HG02973 (cell line): ENCODE data around the gene CHCHD6.
A peak's percentile ranks its signal among the peaks of the same experiment; 100 is the strongest.

Source experiments
- ATAC-seq: cut with Tn5 transposase; IDR thresholded peaks from one replicate; pipeline ENCODE4 v1.9.1; 2021; ENCODE audit warnings: moderate library complexity; ENCODE audit not compliant: unreplicated experiment

The CHCHD6 gene

DNA sequence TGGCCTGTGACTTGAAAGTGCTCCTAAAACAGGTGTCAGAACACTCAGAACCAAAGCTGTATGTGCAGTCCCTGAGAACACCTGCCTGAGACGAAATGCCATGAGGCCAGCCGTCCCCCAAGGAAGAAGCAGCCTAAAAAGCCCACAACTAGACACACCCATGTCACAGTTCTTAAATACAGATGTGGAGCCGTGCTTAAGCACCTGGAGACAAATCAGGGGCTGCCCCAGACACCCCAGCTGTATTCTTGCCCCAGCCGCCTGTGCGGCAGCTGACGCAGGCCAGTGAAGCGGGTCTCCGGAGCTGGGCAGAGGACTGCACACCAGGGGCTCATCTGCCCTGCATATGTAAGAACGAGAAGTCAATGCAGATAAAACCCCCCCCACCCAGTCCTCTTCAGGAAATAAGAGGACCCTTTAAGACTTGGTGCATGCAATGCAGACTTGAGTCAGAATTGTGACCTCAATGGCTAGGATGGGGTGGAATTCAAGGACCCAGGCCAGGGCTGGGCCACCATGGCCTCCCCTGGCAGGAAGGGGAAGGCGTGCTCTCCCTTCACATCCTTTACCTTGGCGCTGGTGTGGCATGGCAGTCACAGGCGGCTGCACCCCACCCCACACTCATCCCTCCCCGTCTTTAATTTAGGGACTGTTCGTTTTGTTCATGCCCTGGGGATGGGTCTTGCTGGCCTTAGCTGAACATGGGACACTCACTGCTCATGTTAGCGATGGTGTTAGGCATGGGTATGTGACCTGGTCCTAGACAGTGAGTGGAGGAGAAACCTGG, 251.2 kb downstream of the CHCHD6 start:
- peak; percentile 80 for ATAC-seq

DNA sequence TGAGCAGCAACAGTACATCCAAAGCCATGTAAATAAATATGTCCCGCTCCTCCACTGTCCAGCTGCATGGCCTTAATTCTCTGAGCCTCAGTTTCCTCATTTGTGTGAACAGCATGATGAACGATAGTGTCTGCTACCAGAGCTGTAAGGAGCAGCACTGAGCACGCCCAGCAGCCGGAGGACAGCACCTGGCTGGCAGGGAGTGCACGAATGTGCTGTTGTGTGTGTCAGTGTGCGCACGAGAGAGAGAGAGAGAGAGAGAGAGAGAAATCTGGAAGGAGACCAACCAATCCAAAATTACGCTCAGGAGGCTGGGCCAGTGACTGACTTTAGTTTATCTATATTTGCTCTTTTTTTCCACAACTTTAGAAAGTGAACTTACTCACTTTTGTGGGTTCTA, 252.3 kb downstream of the CHCHD6 start:
- ATAC-seq, result no peak

DNA sequence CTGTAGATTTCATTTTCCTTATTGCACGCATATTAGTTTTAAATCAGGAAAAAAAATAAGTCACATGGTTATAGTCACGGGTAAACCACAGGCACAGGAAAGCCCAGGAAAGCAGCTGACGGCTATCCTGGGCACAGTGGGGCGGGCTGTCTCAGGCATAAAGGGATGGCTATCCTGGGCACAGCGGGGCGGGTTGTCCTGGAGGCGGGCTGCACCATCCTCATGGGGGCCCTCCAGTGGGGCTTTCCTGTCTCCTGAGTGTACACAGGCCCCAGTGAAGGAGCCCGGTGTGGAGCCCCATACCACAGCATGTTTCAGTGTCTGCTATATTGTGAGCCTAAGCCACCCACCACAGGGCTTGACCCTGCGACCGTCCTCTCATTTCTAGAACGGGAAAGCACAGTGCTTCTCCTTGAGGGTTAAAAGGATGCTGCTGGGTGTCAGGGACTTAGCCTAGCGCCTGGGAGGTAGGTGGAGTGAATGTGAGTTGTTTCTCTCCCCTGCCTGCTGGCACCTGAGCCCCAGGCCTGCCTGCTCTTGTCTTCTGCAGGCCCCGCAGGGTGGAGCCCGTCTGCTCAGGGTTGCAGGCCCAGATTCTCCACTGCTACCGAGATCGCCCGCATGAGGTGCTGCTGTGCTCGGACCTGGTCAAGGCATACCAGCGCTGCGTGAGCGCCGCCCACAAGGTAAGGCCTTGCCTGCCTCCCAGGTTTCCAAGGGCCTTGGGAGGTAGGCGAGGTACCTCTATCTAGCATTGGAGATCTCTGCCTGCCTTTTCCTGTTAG, 253.0 kb downstream of the CHCHD6 start:
- ATAC-seq, result no peak

DNA sequence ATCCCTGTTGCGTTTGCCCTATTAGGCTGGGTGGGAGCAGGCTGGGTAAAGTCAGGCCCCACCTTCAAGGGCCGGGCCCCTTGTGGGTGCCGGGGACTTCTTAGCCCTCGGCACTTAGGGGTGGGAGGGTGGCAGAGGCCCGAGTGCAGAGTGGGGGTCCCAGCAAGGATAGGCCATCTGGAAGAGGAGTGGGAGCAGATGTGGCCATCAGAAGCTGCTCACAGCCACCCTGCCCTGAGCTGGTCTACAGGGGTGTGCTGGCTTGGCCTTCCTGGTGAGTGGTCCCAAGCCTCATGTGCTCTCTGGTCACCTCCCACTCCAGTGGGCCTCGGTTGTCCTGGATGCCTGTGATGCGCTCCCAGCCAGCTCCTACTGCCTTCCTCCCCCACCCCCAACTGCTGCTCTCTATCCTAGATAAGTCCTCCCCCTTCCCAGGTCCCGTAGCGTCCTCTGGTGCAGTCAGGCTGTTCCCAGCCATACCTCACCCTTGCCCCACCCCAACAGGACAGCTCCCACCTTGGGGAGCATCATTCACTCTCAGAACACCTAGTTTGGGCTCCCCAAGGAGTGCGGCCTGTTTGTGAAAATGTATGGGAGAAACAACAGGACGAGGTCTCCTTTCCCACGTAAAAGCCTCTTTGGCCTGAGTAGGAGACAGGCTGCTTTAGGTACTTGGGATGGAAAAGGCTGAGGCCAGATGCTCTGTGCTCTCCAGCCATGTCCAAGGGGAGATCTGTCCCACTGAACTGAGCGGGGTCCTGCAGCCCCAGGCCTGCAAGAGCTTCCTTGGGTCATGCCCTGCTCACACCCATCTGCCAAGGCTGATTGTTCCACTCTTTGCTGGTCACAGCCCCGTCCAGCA, 254.0 kb downstream of the CHCHD6 start:
- ATAC-seq, result no peak

- no peak for ATAC-seq
Measured at GRCh38 chr3:126958638-126959085, 254.6 kb downstream of the CHCHD6 start.

DNA sequence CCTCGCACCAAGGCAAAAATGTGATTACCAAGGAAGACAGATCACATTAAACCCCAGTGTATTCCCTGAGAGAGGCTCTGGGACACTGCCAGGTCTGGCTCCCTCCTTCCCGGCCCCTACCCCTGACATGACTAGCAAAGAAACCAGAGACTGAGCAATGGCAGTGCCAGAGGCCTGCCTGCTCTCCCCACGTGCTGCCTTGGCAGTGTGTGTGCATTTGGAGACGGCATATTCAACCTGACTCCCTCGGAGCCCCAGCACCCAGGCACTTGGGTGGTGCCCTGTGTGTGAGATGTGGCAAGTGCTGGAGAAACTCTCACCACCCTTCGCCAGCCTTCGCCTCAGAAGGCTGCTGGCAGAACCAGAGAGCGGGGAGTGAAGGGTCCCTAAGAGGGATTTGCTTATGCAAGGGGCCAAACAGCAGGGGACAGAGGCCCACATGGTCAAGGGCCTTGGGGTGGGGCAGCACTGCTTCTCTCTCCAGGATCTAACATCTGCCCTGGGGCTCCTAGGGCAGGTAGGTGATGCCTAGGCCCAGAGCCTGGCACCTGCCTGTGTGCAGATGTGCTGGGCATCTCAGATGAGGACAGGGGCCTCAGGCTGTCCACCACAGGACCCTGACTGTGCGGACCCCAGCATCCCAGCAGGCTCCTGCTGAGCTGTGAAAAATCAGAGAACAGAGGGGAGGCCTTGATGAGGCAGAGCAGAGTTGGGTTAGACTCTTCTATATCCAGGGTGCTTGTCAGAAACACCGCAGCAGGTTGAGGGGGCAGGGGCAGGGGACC, 255.3 kb downstream of the CHCHD6 start:
- no peak for ATAC-seq

GRCh38 chr3:126959921-126960603, 256.0 kb downstream of the CHCHD6 start:
- no peak for ATAC-seq

DNA sequence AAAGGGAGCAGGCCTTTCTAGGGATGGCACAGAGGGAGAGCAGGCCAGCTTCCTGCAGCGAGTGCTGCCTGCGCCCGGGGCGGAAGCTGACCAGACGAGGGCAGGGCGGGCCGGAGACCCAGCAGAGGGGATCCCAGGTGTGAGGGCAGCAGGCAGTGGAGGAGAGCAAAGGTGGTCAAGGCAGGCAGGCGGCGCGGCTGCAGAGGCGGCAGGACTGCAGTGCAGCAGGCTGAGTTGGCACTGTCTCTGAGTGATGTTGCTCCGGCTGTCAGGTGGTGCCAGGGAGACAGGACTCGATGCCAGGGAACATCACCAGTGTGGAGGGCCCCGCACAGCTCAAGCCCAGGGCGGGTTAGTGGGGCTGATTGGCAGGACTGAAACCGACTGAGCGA, 256.6 kb downstream of the CHCHD6 start:
- no peak for ATAC-seq

GRCh38 chr3:126961191-126961790, 257.3 kb downstream of the CHCHD6 start:
- ATAC-seq, result no peak

- ATAC-seq, result no peak
Measured at GRCh38 chr3:126961791-126962461, 257.9 kb downstream of the CHCHD6 start.

GRCh38 chr3:126962756-126963155, 258.7 kb downstream of the CHCHD6 start:
- no peak for ATAC-seq

DNA sequence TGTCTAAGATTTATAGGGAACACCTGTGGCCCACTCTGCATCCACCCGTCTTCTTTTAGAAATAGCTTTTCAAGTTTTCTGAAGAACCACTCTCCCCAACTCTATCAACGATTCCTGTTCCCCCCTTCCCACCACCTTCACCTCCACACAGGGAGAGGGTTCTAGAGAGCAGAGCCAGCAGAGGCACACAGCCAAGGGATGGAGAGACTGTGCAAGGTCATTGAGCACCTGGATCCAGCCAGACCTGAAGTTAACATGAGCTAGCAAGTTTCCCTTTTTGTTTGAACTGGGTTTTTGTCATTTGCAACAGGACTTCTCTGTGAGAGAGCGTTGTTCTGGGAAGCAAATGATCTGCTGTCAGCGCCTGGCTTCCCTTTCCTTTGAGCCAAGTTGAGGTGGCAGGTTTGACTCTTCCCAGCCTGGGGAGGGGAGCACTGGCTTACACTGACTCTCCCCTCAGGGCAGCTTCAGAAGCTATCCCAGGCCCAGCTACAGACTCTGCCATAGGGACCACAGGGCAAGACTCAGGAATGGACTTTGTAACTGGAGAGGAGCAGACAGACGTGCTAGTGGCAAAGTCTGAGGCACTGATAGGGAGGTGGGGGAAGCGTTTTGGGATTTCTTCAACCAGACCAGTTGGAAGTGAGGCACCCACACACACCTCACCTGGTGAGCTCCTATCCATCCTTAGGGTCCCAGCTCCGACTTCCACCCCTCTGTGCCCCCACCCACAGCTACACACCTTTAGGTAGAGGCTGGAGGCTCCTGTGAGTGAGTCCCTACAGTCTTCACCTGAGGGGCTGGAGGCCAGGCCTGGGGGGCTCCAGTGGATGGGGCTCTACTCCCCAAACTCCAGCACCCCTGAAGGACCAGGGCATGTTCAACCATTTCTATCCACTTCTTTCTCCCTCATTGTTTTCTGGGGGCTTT, 259.5 kb downstream of the CHCHD6 start:
- no peak for ATAC-seq

DNA sequence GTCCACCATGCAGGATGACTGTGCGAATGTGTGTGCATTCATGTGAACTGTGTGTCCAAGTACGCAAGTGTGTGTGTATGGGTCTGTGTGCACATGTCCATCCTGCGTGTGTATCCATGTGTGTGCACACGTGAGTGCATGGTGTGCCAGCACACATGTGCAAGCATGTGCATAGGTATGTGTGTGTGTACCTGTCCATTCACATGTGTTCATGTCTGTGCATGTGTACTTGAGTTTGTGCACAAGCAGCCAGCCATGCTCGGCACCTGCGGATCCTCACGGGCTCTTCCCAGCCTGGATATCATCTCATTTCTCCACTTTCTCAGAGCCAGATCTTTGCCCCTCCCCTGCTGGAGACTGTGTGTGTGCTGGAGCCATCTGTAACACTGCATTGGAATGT, 260.2 kb downstream of the CHCHD6 start:
- ATAC-seq, result no peak

GRCh38 chr3:126964950-126965349, 260.9 kb downstream of the CHCHD6 start:
- ATAC-seq, result no peak

DNA sequence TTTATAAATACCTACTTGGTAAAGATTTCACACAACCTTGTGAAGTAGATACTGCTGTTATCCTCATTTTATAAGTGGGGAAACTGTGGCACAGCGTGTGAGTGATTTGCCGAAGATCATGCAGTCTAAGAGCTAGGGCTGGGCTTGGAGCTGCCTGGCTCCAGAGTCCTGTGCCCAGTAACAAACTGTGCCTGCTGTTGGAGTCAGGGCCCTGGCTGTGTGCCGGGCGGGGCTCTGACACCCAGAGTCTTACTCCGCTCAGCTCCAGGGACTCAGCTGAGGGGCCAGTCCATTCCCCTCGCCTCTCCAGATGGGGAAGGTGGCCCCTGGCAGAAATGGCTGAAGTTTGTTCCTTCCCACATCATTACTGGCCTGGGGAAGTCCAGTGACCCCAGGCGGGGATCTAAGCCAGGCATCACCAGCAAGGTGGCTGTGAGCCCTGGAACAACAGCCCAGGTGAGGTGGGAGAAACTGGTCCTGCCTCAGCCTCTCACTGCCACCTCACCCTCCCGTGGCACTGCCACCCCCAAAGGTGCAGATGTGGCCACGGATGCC, 261.6 kb downstream of the CHCHD6 start:
- ATAC-seq, result no peak

GRCh38 chr3:126967386-126967785, 263.3 kb downstream of the CHCHD6 start:
- no peak for ATAC-seq
